H1 (cell line): Measurements from ENCODE around the gene GPX6. TPM values are rescaled to one million over a fixed set of nuclear protein-coding genes. Genes with fewer than 3 reads are reported as not detected.

Experiments
- polyA plus RNA-seq, 7 experiments: library from polyadenylated mRNA; depleted of rRNA in 3 of 7; stranded (reverse) in 5 of 7; unstranded in 2 of 7; fragments of >200 nt in 5 of 7; fragments of 200-250 nt in 2 of 7; gene quantifications; 1 replicate in 5 of 7; 2 replicates in 1 of 7; 4 replicates in 1 of 7; pipeline versions ENCODE4 v1.2.1 to v1.2.3, GENCODE V29; 2011 to 2013; ENCODE audit warnings: missing spikeins in 2 of 7, mixed read lengths in 2 of 7
- total RNA-seq: library from RNA; stranded (reverse); fragmentation: NEBNext Ultra II Directional; extraction: Animal tissue kit (Norgen Biotek cat#: 25700); gene quantifications from 2 replicates; pipeline ENCODE4 v1.2.1, GENCODE V29; 2021

The GPX6 gene
- total and polyA plus RNA-seq, 2 of the 8 experiments (the other 6 are each of a cell fraction or from before 2014, with no cell fraction given) = not detected

Other genes starting within 250 kb of the GPX6 start
- gene ZSCAN26, start 248.7 kb downstream of the GPX6 start, total RNA-seq = 8.2 and 8.5 TPM in 2 replicates
- gene ZSCAN26, start 248.7 kb downstream of the GPX6 start, polyA plus RNA-seq (2011; rRNA removed) = 3.8 and 7.0 TPM in 2 replicates
- gene PGBD1, start 234.2 kb downstream of the GPX6 start, total RNA-seq = 7.6 and 9.2 TPM in 2 replicates
- 2.3 and 2.5 TPM in 2 replicates for gene PGBD1, start 234.2 kb downstream of the GPX6 start, polyA plus RNA-seq (2011; rRNA removed)
- gene ZSCAN31, start 179.6 kb downstream of the GPX6 start, total RNA-seq = 7.0 and 8.8 TPM in 2 replicates
- 1.2 and 1.9 TPM in 2 replicates for gene ZSCAN31, start 179.6 kb downstream of the GPX6 start, polyA plus RNA-seq (2011; rRNA removed)
- gene ZKSCAN3, start 165.8 kb downstream of the GPX6 start, total RNA-seq = 9.2 and 9.8 TPM in 2 replicates
- 2.7 TPM in 2 replicates for gene ZKSCAN3, start 165.8 kb downstream of the GPX6 start, polyA plus RNA-seq (2011; rRNA removed)
- 8.6 and 9.6 TPM in 2 replicates for gene ZSCAN12, start 116.0 kb downstream of the GPX6 start, total RNA-seq
- gene ZSCAN12, start 116.0 kb downstream of the GPX6 start, polyA plus RNA-seq (2011; rRNA removed) = 2.0 and 2.2 TPM in 2 replicates
- gene ZSCAN23, start 72.3 kb downstream of the GPX6 start, total RNA-seq = 4.2 and 5.3 TPM in 2 replicates
- gene ZSCAN23, start 72.3 kb downstream of the GPX6 start, polyA plus RNA-seq (2011; rRNA removed) = 0.61 and 0.74 TPM in 2 replicates
- gene GPX5, start 10.1 kb upstream of the GPX6 start, total RNA-seq = not detected in 2 replicates
- gene GPX5, start 10.1 kb upstream of the GPX6 start, polyA plus RNA-seq (2011; rRNA removed) = 0.08 TPM in 1 of 2 replicates, not detected in the other